NB4 (cell line): ENCODE data around the gene SYCP2.

ENCODE experiments used
- DNase-seq: peaks from one replicate; pipeline ENCODE4 v3.0.0; 2010; ENCODE audit warnings: low read depth
- H3K4me3 ChIP-seq: one replicate; pipeline ENCODE4 v1.5.1; 2011; ENCODE audit warnings: mild to moderate bottlenecking, low read depth, low read length, moderate library complexity
- MAX ChIP-seq: IDR thresholded peaks from 2 replicates; pipeline ENCODE4 v1.6.1; 2011; ENCODE audit warnings: low read depth, low read length
- MYC ChIP-seq: IDR thresholded peaks from 2 replicates; pipeline ENCODE4 v1.6.1; 2011; ENCODE audit warnings: low read depth, low read length
- POLR2A ChIP-seq: IDR thresholded peaks from 2 replicates; pipeline ENCODE4 v1.6.1; 2011; ENCODE audit warnings: mild to moderate bottlenecking; ENCODE audit not compliant: insufficient read length; ENCODE audit errors: extremely low read depth
- TF ChIP-seq, protein P1 (sequence below): IDR thresholded peaks from one replicate; pipeline ENCODE4 v1.5.1; 2012; ENCODE audit warnings: low read depth, low read length

The SYCP2 gene

GRCh38 chr20:59823491-59824259 lies 109.8 kb downstream of the SYCP2 start:
- H3K4me3 ChIP-seq, result no peak overlapping the region
- no peak for DNase-seq
- no peak for TF ChIP-seq MYC
- no peak for TF ChIP-seq MAX
- TF ChIP-seq POLR2A, result no peak
- TF ChIP-seq, protein P1, sequence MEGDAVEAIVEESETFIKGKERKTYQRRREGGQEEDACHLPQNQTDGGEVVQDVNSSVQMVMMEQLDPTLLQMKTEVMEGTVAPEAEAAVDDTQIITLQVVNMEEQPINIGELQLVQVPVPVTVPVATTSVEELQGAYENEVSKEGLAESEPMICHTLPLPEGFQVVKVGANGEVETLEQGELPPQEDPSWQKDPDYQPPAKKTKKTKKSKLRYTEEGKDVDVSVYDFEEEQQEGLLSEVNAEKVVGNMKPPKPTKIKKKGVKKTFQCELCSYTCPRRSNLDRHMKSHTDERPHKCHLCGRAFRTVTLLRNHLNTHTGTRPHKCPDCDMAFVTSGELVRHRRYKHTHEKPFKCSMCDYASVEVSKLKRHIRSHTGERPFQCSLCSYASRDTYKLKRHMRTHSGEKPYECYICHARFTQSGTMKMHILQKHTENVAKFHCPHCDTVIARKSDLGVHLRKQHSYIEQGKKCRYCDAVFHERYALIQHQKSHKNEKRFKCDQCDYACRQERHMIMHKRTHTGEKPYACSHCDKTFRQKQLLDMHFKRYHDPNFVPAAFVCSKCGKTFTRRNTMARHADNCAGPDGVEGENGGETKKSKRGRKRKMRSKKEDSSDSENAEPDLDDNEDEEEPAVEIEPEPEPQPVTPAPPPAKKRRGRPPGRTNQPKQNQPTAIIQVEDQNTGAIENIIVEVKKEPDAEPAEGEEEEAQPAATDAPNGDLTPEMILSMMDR, result no peak

DNA sequence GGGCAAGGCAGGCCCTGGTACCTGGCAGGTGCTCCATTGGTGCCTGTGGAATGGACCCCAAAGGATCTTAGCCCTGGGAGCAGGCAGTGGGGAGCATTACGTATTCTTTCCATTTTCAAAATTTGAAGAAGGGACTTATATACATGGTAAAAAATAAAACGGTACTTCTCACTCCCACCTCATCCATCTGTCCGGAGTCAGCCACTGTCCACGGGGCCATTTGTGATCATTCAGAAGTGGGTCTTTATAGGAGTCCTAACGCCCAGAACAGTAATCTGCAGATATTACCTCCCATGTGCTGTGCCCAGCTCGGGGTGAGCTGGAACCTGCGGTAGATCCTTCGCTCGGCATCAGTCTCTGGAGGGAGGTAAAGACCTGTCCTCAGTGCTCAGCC lies 110.4 kb downstream of the SYCP2 start:
- no peak for DNase-seq
- no peak overlapping the region for H3K4me3 ChIP-seq
- TF ChIP-seq MAX (no peak), MYC (no peak), POLR2A (no peak)
- TF ChIP-seq, protein P1, result no peak

DNA sequence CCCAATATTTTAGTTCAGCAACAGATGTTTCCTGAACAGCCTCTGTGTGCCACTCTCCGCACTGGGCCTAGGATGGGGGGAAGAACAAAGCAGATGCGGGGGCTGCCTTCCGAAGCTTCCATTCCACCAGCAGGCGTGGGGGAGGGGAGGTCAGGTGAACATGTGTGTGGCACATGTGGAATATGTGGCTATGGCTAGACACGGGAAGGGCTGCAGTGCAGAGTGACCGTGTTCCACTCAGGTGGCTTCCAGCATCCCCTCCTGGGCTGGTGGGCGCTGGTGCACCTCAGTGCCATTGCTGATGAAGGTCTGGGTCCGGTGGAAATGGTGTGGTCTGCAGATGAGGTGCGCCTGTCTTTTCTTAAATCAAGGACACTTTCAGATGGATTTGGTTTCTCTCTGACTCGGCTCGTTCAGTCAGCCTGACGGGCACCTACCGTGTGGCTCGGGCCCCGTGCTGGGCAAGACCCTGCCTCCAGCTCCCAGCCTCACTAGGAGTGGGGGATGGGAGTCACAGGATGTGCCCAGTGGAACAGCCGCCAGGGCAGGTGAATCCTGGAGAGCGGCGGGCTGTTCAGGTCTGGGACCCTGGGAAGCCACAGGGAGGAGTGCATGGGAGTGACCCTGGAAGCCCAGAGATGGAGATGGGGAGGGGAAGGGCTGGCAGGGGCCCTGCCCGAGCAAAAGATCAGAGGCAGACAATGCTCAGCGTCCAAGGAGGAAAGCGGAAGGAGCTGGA lies 111.0 kb downstream of the SYCP2 start:
- no peak for TF ChIP-seq POLR2A
- TF ChIP-seq MAX, result no peak
- TF ChIP-seq MYC, result no peak
- TF ChIP-seq, protein P1, result no peak
- DNase-seq, result no peak
- H3K4me3 ChIP-seq, result no peak overlapping the region

GRCh38 chr20:59821788-59822187 lies 111.6 kb downstream of the SYCP2 start:
- DNase-seq, result no peak
- TF ChIP-seq, protein P1, result no peak
- TF ChIP-seq MAX (no peak), POLR2A (no peak), MYC (no peak)
- no peak overlapping the region for H3K4me3 ChIP-seq

- TF ChIP-seq MYC, result no peak
- no peak for TF ChIP-seq POLR2A
- TF ChIP-seq, protein P1, result no peak
- no peak for TF ChIP-seq MAX
- H3K4me3 ChIP-seq, result no peak overlapping the region
- no peak for DNase-seq
Measured at GRCh38 chr20:59821201-59821600, 112.2 kb downstream of the SYCP2 start.
